HL-60 (cell line): ENCODE results near the gene HMGN3.

ENCODE experiments used
- DNase-seq, 2 experiments: peaks; one replicate each; pipeline ENCODE4 v3.0.0-alpha.2; 2010 to 2020; ENCODE audit warnings: low read depth in 1 of 2, low spot score in 1 of 2
- H3K27ac ChIP-seq: fragments of 250-450 bp; sonication (Bioruptor Pico); replicated peaks from 2 replicates; pipeline ENCODE4 v1.5.1; 2020; ENCODE audit warnings: mild to moderate bottlenecking, moderate library complexity
- H3K27me3 ChIP-seq: fragments of 250-450 bp; sonication (Bioruptor Pico); 2 replicates; pipeline ENCODE4 v1.5.1; 2021; ENCODE audit warnings: mild to moderate bottlenecking, moderate library complexity; ENCODE audit not compliant: insufficient read depth, poor library complexity, severe bottlenecking
- H3K4me3 ChIP-seq: replicated peaks from 2 replicates; pipeline ENCODE4 v1.5.1; 2011; ENCODE audit warnings: mild to moderate bottlenecking, control low read depth, low read length; ENCODE audit not compliant: insufficient read depth
- CTCF ChIP-seq: IDR thresholded peaks from one replicate; pipeline ENCODE4 v1.5.1; 2011; ENCODE audit warnings: low read length, control low read depth, inconsistent platforms; ENCODE audit not compliant: insufficient read depth
- GABPA ChIP-seq: IDR thresholded peaks from 2 replicates; pipeline ENCODE4 v1.6.1; 2012; ENCODE audit warnings: low read depth
- POLR2AphosphoS5 ChIP-seq: IDR thresholded peaks from 2 replicates; pipeline ENCODE4 v1.6.1; 2012; ENCODE audit warnings: low read depth
- SPI1 ChIP-seq: IDR thresholded peaks from 2 replicates; pipeline ENCODE4 v1.6.1; 2012; ENCODE audit warnings: low read depth, mild to moderate bottlenecking, borderline replicate concordance
- long read RNA-seq: library from polyadenylated mRNA; unstranded; transcript quantifications from one replicate; pipeline ENCODE4 v2.0.0, GENCODE V29; 2020
- TF ChIP-seq, protein P1 (sequence below): IDR thresholded peaks from 2 replicates; pipeline ENCODE4 v1.6.1; 2012; ENCODE audit warnings: low read depth; ENCODE audit not compliant: insufficient replicate concordance

HMGN3 gene
- long read RNA-seq, transcript HMGN3-202 (6 exons, 872 nt), result minor isoform, 16 of 225 reads
- long read RNA-seq, transcript HMGN3-201 (6 exons, 831 nt), result major isoform, 25 of 225 reads
- long read RNA-seq, partial matches to known transcripts, result 131 of 225 reads
- long read RNA-seq, other reads (novel, unspliced or antisense), result 53 of 225 reads

GRCh38 chr6:79234150-79235022 is at the start of gene HMGN3:
TSS of gene HMGN3 (minus strand) at chr6:79234682.
- no peaks in the 10 kb centered on the region for H3K27me3 ChIP-seq
- DNase-seq, result peak; percentile 58 to 93
- peak within 1 kb of the TSS; percentile 67 for H3K27ac ChIP-seq
- TF ChIP-seq POLR2AphosphoS5 (peak; percentile 42; the same call in 1 of the 2 replicates), CTCF (no peak)
- H3K4me3 ChIP-seq, result peak within 1 kb of the TSS; percentile 74

DNA sequence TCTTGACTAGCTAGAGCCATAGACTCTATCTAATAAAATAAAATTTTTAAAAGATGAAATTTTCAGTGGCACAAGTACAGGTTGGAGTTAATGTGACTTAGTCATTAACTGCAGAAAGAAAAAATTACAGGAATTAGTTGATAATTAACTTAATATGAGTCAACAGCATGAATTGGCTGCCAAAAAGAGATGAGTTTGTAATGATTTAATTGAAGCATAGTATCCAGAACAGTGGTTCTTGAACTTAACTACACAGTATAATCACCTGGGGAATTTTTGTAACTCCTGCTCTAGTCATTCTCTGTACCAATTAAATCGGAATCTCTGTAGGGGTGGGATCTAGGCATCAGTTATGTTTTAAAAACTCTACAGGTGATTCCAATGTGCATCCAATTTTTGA is 46.3 kb upstream of the HMGN3 start:
- Histone ChIP-seq H3K4me3 (no peak overlapping the region), H3K27me3 (no peaks in the 10 kb centered on the region), H3K27ac (no peak overlapping the region)
- TF ChIP-seq GABPA (no peak), SPI1 (no peak), POLR2AphosphoS5 (no peak), CTCF (no peak)
- TF ChIP-seq, protein P1, sequence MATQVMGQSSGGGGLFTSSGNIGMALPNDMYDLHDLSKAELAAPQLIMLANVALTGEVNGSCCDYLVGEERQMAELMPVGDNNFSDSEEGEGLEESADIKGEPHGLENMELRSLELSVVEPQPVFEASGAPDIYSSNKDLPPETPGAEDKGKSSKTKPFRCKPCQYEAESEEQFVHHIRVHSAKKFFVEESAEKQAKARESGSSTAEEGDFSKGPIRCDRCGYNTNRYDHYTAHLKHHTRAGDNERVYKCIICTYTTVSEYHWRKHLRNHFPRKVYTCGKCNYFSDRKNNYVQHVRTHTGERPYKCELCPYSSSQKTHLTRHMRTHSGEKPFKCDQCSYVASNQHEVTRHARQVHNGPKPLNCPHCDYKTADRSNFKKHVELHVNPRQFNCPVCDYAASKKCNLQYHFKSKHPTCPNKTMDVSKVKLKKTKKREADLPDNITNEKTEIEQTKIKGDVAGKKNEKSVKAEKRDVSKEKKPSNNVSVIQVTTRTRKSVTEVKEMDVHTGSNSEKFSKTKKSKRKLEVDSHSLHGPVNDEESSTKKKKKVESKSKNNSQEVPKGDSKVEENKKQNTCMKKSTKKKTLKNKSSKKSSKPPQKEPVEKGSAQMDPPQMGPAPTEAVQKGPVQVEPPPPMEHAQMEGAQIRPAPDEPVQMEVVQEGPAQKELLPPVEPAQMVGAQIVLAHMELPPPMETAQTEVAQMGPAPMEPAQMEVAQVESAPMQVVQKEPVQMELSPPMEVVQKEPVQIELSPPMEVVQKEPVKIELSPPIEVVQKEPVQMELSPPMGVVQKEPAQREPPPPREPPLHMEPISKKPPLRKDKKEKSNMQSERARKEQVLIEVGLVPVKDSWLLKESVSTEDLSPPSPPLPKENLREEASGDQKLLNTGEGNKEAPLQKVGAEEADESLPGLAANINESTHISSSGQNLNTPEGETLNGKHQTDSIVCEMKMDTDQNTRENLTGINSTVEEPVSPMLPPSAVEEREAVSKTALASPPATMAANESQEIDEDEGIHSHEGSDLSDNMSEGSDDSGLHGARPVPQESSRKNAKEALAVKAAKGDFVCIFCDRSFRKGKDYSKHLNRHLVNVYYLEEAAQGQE, result no peak
- DNase-seq, result no peak

DNA sequence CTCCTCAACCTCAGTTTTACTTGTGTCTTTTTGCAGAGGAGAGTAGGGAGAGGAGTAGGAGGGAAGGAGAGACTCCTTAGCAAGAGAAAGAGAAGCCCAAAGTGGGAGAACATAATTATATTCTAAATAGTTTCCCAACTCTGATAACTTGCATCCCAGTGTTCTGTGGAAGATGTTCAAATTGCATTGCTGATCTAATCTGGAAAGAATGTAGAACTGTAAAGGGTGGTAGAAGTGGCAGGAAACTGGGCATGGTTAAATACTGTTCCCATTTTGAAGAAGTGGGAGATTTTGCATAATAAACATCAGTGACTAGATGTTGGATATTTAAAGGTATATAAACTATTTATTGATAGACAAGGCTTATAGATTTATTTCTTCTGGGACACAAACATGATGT is 42.6 kb upstream of the HMGN3 start:
- TF ChIP-seq GABPA (no peak), CTCF (no peak), SPI1 (no peak), POLR2AphosphoS5 (no peak)
- TF ChIP-seq, protein P1, result no peak
- Histone ChIP-seq H3K27ac (no peak overlapping the region), H3K4me3 (no peak overlapping the region), H3K27me3 (no peaks in the 10 kb centered on the region)
- no peak for DNase-seq
